Measurements from ENCODE around the gene NR5A1. TPM values are rescaled to one million over a fixed set of nuclear protein-coding genes. Genes with fewer than 3 reads are reported as not detected.
A peak's percentile ranks its signal among the peaks of the same experiment; 100 is the strongest.

The NR5A1 gene
- total and polyA plus RNA-seq, 2 of the 13 experiments (the other 11 are each of a cell fraction or from before 2014, with no cell fraction given): 28.9 to 44.7 TPM

GRCh38 chr9:124487260-124488182, 19.7 kb downstream of the NR5A1 start:
- Histone ChIP-seq H3K79me2 (ENCODE audit: insufficient read depth, low read length) (no peaks in the 10 kb centered on the region), H3K4me3 (replicated peaks in 1 of 3; ENCODE audit: insufficient read depth in 1 of 3, low read depth in 2 of 3, low read length in 3 of 3) (no peak overlapping the region), H3K9ac (ENCODE audit: insufficient read depth, low read depth, low read length) (no peak overlapping the region), H3K36me3 (replicated peaks in 1 of 2; ENCODE audit: control insufficient read depth in 1 of 2, insufficient read depth in 2 of 2, low read length in 2 of 2) (peaks cover 1 to 2% of the 10 kb centered on the region in 2 experiments; a peak in 3 of 5 replicates), H3K27ac (ENCODE audit: extremely low read length, insufficient read depth, low read length) (no peak overlapping the region), H3K9me3 (ENCODE audit: low read length) (no peaks in the 10 kb centered on the region), H3K27me3 (ENCODE audit: control insufficient read depth in 1 of 2, insufficient read depth in 2 of 2, low read length in 2 of 2) (no peaks in the 10 kb centered on the region), H4K20me1 (ENCODE audit: insufficient read depth, low read length) (no peaks in the 10 kb centered on the region), H3K4me1 (ENCODE audit: insufficient read depth, low read length) (no peaks in the 10 kb centered on the region), H3K4me2 (ENCODE audit: low read depth, low read length) (no peak overlapping the region), H2AFZ (ENCODE audit: low read length) (no peak overlapping the region)
- 96% methylated on average over 31 of the region's 40 CpGs for WGBS (ENCODE audit: low lambda C conversion rate)
- POLR2A ChIA-PET: no interaction called here
- peak; percentile 61 for TF ChIP-seq AGO2 (optimal IDR thresholded peaks at IDR 0.05; ENCODE audit: low read depth, low read length)
- no peak for TF ChIP-seq ZSCAN22 (CRISPR knock-in tag; IDR thresholded peaks at IDR 0.05)
- in situ Hi-C loops (cut with HindIII; ENCODE audit: extremely low pct_ligation_motif_present, low pct_unique_long_range_greater_than_20kb) (no loop called here), intact Hi-C loops (cut with micrococcal nuclease; ENCODE audit: unreplicated experiment) (no loop called here)
- no TSS peak for BruUV-seq (replicated peaks)
- CTCF ChIA-PET (ENCODE audit: low intra/inter-chr PET ratio, low total read pairs): no interaction called here
- no peak for FAIRE-seq
- DNase-seq (ENCODE audit: low spot score): no peak
- ATAC-seq: no peak

- H3K9me3 ChIP-seq (ENCODE audit: low read length): no peaks in the 10 kb centered on the region
- POLR2A ChIA-PET: no interaction called here
- no peak overlapping the region for H3K9ac ChIP-seq (ENCODE audit: insufficient read depth, low read depth, low read length)
- H3K79me2 ChIP-seq (ENCODE audit: insufficient read depth, low read length): no peaks in the 10 kb centered on the region
- no peak overlapping the region for H2AFZ ChIP-seq (ENCODE audit: low read length)
- in situ Hi-C loops (cut with HindIII; ENCODE audit: extremely low pct_ligation_motif_present, low pct_unique_long_range_greater_than_20kb): no loop called here
- 84% methylated on average over 7 of the region's 17 CpGs for WGBS (ENCODE audit: low lambda C conversion rate)
- no peak for TF ChIP-seq ZNF891 (CRISPR knock-in tag; IDR thresholded peaks at IDR 0.05)
- TF ChIP-seq ZNF768 (CRISPR knock-in tag; IDR thresholded peaks at IDR 0.05): peak; percentile 52; the same call in 1 of the 2 replicates
- no peak overlapping the region for H3K27ac ChIP-seq (ENCODE audit: extremely low read length, insufficient read depth, low read length)
- H3K4me3 ChIP-seq (replicated peaks in 1 of 3; ENCODE audit: insufficient read depth in 1 of 3, low read depth in 2 of 3, low read length in 3 of 3): no peak overlapping the region
- no peaks in the 10 kb centered on the region for H4K20me1 ChIP-seq (ENCODE audit: insufficient read depth, low read length)
- CTCF ChIA-PET (ENCODE audit: low intra/inter-chr PET ratio, low total read pairs): no interaction called here
- FAIRE-seq (no peak), ATAC-seq (no peak), DNase-seq (ENCODE audit: low spot score) (no peak)
- H3K36me3 ChIP-seq (replicated peaks in 1 of 2; ENCODE audit: control insufficient read depth in 1 of 2, insufficient read depth in 2 of 2, low read length in 2 of 2): peaks cover 1 to 2% of the 10 kb centered on the region in 2 experiments; a peak in 3 of 5 replicates
- no peak overlapping the region for H3K4me2 ChIP-seq (ENCODE audit: low read depth, low read length)
- no peaks in the 10 kb centered on the region for H3K4me1 ChIP-seq (ENCODE audit: insufficient read depth, low read length)
- no peaks in the 10 kb centered on the region for H3K27me3 ChIP-seq (ENCODE audit: control insufficient read depth in 1 of 2, insufficient read depth in 2 of 2, low read length in 2 of 2)
- intact Hi-C loops (cut with micrococcal nuclease; ENCODE audit: unreplicated experiment): no loop called here
- BruUV-seq (replicated peaks): no TSS peak
These were observed 20.4 kb downstream of the NR5A1 start for GRCh38 chr9:124486778-124487259.
